Middle frontal gyrus (tissue), 1 donor: ENCODE results near the gene TAMALIN.

Experiments used
- DNase-seq: peaks from one replicate; pipeline ENCODE4 v3.0.0-alpha.2; 2015; ENCODE audit warnings: low spot score; ENCODE audit errors: extremely low spot score

TAMALIN gene

DNA sequence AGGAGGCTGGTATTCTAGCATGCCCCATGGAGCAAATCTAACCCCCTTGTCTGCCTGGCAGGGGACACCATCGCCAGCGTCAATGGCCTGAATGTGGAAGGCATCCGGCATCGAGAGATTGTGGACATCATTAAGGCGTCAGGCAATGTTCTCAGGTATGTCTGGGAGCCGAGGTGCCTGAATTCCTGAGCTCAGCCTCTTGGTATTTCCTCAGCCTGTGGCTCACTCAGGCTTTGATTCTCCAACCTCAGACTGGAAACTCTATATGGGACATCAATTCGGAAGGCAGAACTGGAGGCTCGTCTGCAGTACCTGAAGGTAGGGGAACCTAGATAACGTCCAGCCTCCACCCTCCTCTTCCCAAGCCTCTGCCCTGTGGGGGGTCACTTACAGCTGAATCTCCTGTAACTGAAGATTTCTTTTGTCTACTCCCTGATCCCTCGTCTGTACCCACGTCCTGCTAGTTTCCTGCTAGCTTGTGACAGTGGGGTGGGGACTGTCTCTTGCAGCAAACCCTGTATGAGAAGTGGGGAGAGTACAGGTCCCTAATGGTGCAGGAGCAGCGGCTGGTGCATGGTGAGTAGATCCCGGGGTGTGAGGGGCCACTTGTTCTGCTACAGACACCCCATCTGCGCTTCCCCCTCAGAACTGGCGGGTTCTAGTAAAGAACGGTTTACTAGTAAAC is 7.0 kb downstream of the TAMALIN start:
- no peak for DNase-seq

GRCh38 chr12:52014567-52015530 is 8.1 kb downstream of the TAMALIN start:
- no peak for DNase-seq

GRCh38 chr12:52015532-52016041 is 8.8 kb downstream of the TAMALIN start:
- DNase-seq, result no peak

DNA sequence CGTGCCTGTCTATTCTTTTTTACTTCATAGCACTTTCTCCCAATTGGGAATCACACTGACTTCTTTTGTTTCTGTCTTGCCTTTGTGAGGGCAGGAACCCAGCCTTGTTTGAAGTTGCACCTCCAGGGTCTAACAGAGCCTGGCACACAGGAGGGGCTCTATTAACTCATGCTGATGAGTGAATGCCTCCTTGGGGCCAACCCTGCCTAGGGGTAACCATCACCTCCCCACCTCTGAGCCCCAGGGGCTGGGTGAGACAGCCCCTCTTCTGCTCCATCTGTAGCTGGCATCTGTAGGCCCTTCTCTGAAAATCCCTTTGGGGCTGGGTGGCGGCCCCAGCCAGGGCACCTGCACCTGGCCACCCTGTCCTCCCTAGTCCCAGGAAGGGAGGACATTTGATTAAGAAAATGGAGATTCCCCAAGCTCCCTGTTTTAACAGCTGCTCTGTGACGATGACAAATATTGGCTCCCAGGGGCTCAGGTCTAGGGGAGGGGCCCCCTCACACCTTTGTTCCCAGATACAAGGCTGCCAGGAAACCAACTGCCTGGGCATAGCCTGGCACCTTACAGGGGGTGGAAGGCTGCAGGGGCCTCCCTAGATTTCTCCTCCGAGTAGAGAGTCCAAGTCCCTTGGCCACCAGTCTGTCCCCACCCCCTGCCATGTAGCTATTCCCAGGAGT is 11.8 kb downstream of the TAMALIN start:
- DNase-seq, result no peak

DNA sequence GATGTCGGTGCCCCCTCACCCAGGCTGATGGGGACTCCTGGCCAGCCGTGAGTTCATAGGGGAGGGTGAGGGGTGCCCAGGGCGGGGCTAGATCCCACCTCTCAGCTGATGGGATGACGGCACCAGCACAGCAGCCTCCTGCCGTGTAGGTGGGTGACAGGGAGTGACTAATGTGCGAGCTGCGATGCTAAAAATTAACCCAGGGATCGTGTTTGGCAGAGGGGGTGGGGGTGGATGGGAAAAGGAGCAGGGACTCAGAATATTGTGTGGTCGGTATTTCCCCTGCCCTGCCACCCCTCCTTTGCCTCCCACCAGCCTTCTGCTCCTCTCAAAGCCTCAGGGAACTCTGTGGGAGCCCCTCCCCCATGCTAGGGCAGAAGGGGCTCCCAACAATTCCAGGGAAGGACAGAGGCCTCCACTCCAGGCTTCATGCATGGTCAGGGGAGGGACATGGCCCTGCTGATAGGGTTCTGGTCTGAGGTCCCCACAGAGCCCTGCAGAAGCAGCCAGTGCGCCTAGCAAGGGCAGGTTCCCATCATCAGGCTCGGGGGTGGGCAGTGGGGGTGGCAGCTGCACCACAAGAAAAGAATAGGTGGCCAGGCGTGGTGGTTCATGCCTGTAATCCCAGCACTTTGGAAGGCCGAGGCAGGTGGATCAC is 12.5 kb downstream of the TAMALIN start:
- no peak for DNase-seq

GRCh38 chr12:52020539-52021336 is 14.0 kb downstream of the TAMALIN start:
- DNase-seq, result no peak

GRCh38 chr12:52022841-52023181 is 16.1 kb downstream of the TAMALIN start:
- no peak for DNase-seq

GRCh38 chr12:52023182-52023975 is 16.6 kb downstream of the TAMALIN start:
- DNase-seq, result no peak

DNA sequence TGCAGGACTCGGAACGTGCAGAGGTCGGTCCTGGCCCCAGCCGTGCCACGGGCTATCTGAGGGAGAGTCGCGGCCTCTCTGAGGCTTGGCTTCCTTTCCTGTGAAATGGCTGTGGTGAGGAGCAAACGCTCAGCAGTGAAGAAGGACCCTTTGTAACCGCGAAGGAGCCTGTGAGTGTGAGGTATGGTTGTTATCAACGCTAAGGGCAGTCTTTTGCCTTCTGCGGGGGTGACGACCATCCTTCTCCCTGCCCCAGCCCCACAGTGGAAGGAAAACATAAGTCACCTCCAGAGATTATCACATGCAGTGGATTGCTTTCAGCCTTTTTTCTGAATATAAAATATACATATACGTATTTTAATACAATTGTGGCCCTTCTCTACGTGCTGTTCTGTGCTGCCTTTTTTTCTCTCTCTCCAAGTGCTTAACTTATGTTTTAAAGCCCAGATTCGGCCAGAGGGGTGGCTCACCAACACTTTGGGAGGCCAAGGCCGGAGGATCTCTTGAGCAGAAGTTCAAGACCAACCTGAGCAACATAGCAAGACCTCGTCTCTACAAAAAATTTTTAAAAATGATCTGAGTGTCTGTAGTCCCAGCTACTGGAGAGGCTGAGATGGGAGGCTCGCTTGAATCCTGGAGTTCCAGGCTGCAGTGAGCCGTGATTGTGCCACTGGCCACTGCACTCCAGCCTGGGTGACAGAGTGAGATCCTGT is 17.4 kb downstream of the TAMALIN start:
- no peak for DNase-seq

DNA sequence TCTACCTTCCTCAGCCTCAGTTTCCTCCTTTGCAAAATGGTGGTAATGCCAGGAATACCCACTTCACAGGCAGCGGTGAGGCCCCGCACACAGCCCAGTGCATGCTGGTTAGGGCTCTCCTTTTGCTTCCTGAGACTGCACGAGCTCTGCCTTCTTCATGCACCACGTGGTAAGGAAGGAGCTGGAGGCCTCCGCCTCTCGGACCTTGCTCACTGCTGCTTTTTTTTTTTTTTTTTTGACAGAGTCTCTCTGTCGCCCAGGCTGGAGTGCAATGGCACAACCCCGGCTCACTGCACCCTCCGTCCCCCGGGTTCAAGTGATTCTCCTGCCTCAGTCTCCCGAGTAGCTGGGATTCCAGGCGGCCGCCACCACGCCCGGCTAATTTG is 18.1 kb downstream of the TAMALIN start:
- no peak for DNase-seq

DNA sequence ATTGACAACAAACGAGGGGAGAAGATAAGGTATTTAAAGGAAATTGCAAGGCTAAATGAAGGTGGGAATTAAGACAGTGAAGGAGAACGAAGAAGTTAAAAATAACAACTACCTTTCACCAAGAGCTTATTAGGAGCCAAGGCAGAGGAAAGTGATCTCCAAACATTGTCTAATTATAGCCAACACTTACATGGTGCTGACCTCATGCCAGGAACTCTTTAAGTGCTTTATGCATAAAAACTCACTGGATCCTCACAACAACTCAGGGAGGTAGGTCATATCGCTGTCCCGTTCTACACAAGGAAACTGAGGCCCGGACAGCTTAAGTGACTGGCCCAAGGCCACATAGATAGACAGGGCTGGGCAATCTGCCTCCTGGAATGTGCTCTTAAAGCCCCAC is 19.5 kb downstream of the TAMALIN start:
- no peak for DNase-seq

DNA sequence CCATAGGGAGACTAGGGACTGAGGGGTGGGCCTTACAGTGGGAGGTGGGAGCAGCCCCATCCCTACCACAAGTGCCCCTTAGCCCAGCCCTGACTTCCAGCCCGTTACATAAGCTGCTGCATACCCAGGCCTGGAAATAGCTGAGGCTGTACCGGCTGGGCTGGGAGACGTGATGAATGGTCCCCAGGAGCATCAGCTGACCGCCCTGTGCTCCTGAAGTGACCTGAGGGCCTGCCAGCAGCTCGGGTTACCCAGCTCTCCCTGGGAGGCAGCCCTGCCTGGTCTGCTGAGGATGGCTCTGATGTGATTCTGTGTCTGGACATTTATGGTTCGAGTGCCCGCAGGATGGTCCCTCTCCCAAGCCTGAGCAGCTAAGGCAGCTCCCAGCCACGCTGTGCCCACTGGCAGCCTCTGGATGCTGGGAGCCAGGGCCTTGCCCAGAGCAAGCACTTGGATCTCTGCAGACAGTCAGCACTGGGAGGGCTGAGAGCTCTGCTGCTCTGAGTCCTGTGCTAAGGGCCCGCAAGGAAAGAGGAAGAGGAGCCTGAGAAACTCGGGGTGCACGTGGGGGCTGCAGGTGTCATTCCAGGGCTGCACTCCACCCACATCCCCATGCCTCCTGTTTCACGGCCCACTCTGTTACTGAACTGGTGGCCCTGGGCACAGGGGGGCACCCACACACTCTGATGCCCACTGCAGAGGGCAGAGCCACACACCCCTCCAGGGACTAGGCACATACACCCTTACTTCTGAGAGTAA is 20.5 kb downstream of the TAMALIN start:
- DNase-seq, result no peak

GRCh38 chr12:52029685-52030084 is 22.9 kb downstream of the TAMALIN start:
- no peak for DNase-seq

GRCh38 chr12:52032446-52032803 is 25.7 kb downstream of the TAMALIN start:
- DNase-seq, result peak; percentile 65

DNA sequence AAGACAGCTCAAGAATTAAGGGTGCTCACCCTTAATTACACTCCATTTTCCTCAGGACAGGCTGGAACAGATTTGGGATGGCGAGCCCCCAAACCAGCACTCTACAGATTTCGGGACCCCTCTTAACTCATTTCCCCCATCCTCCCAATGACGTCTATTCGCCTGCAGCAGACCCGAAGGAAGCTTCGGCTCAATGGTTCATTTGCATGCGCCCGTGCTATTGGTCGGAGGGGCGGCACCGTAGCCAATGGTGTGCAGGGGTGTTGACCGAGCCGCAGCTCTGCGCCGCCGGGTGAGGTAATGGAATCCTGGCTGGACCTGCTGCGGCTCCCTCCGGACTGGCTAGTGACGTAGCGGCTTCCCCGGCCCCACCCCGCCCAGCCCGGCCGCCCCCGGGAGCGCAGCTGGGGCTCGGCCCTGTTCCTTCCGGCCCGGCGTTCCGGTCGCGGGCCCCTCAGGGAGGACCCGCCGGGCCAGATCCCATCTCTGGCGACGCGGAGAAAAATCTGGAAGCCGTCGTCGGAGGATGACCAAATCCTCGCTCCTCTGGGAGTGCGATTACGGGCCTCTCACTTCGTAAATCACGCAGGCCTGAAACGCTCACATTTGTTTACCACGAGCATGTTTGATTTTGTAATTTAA is 26.2 kb downstream of the TAMALIN start:
- DNase-seq, result peak; percentile 93

DNA sequence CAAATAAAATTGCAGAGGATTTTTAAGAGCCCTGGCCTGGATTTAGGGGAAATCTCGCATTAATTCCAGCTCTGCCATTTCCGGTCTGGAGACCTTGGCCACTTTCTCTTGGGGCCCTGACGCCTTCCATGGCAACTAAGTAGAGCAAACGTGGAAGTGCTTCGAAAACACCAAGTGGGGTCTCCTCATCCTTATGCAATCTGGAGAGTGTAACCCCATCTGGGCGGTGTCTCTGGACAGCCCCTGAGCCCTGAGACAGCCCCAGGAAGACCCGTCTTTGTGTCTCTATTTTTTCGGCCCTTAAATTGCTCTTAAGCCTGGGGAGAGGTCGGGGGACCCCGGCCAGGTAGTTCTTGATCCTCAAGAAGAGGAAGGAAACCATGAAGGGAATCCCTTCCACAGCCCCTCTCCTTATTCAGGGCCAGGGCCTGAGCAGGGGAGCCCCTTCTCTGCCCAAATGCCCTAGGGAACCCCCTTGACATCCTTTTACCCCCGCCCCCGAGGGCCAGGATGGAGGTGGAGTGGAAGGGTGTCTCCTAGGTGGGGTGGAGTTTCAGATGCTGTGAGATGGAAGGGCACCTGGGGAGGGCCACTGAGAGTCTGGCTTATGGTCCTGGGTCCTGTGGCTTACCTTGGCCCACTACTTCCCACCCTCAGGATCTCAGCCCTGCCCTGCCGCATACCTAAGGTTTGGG is 26.8 kb downstream of the TAMALIN start:
- no peak for DNase-seq

DNA sequence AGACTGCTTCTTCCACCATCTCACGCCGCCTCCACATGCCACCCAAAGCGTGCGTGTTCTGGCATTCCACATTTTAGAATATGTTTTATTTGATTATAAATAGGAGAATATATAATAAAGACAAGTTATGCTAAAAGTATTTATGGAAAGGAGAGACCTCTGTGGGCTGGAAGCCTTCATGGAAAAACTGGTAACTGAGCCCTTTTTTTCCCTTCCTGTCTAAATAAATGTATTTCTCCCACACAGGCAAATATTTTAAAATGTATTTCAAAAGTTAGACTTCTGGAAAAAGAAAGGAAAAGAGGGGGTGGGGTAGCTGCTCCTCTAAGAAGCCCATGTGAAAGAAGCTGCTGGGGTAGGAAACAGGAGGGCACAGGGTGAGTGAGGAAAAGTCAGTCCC is 28.4 kb downstream of the TAMALIN start:
- no peak for DNase-seq
